ENCODE results near the gene EHD1. TPM values are rescaled to one million over a fixed set of nuclear protein-coding genes. Genes with fewer than 3 reads are reported as not detected.

Gene EHD1
- 43.5 and 108 TPM in 2 replicates for total RNA-seq

DNA sequence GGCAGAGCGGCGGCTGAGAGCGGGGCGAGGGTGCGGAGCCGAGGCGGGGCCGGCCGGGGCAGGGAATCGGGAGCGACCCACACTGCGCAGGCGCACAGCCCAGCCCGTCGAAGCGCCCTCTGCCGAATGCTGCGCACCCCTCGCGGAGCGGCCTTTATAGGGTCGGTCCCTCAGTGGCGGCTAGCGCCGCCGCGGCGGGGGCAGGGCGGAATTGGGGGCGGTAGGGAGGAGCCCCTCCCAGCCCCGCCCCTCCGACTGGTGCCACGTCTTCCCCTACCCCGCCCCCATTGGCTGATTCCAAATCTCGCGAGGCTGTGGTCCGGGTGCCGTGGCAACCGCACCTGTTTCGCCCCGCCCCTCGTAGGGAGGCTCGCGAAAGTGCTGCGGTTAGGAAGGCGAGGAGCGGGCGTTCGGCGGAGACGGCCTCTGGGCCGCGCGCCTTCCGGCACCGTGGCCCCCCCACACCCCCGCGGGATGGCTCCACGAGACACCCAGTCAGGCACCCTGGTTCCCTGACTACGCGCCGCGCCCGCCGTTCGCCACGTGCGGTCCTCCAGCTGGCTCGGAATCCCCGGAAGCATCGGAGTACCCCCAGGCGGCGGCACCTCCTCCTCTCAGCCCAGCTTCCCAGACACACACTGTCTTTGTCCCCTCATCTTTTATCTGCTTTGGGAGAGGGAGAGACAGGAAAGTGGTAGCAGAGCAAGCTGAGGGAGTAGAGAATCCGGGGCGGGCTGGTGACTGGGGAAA, at the start of gene EHD1:
EHD1 (minus strand) TSS at position 128 of the 750 bp plus-strand sequence. CDS start 157 bp downstream, outside the sequence.

DNA sequence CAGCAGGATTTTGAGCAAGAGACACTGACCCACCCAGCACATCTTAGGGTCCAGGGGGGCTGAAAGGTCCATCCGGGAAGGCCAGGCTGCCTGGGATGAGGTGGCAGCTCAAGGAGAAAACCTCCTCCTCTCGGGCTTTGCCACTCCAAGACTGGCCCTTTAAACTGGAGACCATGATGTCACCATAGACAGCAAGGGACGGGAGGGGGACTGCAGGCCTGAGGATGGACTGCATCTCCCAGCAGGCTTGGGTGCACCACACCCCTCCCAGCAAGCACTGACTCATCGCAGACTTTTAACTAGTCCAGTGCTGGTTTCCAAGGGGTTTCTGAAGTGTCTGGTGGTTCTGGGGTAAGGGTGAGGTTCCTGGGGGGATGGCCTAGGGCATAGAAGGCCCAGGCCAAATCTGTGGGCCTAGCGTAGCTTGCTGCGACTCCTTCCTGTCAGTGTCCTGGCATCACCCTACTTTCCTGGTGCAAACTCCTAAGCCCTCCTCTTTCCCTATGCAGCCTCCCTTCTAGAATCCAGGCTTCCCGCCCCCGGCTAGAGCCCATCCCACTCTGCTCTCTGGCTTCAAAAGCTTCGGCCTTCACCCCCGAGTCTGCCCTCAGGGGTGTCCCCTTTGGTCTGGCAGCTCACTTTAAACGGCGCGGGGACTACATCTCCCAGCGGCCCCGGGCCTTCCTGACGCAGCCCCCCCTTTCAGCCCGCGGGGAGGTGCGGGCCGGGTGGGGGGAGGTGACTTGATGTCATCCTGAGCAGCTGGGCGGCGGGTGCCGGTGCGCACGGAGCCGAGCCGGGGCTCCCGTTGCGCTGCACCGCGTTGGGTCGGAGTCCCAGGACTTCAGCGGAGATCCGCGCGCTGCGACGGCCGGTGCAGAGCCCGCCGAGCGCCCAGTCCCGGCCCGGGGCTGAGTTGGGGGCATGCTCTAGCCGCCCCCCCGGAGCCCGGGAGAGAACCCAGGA, 45.8 kb upstream of the EHD1 start, which contains the start of gene PPP2R5B:
PPP2R5B (plus strand) TSS at position 746 of the 966 bp plus-strand sequence. CDS start 1,046 bp downstream, outside the sequence.

DNA sequence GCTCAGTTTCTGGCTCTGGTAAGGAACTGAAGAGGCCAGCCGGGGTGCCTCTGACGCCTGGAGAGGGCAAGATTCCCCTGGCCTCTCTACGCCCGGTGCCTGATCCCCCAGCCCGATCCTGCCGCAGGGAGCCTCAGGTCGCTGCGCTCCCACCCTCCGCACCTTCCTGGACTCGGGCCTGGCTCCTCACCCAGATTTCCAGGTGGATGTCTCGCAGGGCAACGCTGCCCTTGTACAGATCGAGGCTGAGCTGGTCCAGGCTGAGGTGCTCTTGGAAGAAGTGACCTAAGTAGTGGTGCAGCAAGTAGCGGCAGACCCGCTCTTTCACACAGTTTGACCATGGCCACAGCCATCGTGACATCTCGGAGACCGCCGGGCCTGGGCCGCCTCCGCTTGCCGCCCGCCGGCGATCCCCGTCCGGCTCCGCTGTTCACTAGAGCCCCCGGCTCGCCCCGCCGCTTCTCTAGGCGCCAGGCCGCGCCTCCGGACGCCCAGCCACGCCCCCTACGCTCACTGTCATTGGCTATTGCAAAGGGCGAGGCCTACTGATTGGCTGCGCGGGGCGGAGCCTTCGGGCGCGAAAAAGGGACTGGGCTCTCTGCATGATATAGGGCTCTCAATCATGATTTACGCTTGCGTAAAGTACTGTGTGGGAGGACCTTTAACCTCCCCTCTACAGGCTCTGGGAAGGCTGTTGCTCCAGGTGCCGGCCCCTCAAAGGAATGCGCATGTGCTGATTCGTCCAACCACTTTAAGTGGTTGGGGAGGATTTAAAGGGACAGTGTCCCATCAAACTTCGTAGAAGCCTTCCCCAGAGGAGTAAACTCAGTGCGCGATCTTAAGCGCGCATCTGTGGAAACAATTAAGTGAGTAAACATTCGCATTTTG, 38.6 kb upstream of the EHD1 start, which contains the start of gene ATG2A:
ATG2A (minus strand) TSS at position 435 of the 888 bp plus-strand sequence; CDS start at position 361, 74 bp downstream.

DNA sequence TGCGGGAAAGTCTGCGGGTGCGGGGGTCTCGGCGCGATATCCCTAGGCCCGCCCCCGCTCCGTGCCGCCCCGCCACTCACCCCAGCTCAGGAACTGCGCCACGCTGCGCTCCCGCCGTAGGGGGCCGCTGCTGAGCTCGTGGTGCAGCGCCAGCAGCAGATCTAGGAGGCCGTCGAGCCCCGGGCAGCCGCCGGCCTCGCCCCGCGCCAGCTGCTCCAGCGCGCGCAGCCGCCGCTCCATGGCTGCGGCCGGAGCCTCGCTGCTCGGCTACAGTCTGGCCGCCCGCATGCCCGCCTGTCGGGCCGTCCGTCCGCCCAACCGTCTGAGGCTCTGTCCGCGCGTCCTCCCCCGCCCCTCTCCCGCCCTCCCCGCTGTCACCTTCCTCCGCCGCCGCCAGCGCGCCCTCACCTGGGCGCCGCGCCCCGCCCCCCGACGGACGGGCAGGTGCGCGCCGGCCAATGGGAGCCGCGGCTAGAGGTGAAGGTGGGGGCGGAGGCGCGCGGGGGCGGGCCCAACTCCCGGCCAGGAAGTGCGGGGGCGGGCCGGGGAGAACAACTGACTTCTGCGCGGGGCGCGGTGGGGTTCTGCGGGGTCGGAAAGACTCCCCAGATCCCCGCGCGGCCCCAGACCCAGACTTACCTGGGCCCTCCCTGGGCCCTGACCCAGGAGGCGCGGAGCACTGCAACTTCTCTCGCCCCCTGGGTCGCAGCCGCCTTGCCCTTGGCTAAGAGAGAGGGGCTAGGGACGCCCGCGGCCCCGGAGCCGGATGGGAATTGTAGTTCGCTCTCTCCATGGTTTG, 33.9 kb downstream of the EHD1 start, which contains the start of gene CDC42BPG:
CDC42BPG (minus strand) TSS at position 324 of the 799 bp plus-strand sequence; CDS start at position 240, 84 bp downstream.

DNA sequence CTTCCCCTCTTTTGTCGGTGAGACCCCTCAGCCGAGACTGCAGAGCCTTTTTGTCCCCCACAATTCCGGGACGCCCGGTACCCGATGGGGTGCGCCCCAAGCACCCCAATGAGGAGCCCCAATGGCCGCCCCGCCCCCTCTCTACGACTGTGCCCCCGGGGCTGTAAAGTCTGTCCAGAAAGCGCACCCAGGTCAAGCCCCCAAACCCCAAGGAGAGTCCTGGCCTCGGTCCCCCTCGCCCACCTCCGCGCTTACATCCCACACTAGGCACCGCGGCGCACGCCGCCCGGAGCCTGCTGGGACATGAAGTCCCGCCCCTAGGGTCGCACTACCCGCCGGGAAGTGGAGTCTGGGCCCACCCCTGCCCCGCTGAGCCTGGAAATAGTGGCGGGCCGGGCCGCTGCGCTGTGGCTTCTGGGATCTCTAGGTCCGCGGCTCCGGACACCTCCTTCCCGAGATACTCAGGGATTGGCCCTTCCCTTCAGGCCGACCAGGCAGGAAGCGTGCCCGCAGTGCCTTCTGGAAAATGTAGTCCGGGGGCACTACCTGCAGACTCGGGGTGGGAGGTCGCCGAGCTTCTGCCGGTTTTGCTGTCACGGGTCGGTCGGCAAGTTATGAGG, 68.0 kb downstream of the EHD1 start, which contains the start of gene MEN1:
MEN1 (minus strand) TSS at position 281 of the 620 bp plus-strand sequence. CDS start 442 bp downstream, outside the sequence.

DNA sequence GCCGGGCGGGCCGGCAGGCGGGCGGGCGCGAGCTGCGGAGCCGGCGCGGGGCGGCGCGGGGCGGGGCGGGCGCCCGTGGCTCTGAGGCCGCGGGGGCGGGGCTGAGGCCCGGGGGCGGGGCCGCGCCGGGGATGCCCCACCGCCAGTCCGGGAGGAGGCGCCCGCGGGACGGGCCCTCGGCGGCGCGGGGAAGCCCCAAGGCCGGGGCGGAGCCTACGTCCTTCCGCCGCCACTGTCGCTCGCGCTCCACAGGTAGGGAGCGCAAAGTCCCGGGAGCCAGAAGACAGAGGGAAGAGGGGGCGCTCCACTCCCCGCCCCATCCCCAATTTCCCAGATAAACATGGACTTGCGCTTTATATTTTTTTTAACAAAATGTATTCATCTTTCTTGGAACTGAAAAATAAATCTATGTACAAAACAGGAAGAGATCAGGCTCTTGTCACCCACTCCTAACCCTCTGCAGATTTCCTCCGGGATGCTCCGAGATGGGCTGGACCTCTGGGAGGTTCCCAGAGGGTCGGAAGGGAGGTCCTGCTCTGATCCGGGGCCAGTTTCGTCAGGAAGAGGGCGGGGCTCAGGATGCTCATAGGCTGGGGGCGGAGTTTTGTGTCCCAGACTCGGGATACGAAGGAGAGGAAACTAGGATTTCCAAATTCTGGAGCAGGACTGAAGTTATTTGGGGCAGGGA, 75.1 kb downstream of the EHD1 start, which contains the start of gene MAP4K2:
MAP4K2 (minus strand) TSS at position 57 of the 688 bp plus-strand sequence. CDS start 65 bp downstream, outside the sequence.

Other genes starting within 250 kb of the EHD1 start
- gene NRXN2, start 155.4 kb downstream of the EHD1 start, total RNA-seq, result 0.49 TPM in 1 of 2 replicates, not detected in the other
- gene RASGRP2, start 134.5 kb downstream of the EHD1 start, total RNA-seq, result 0.49 and 1.2 TPM in 2 replicates
- 0.16 and 0.44 TPM in 2 replicates for gene PYGM, start 118.6 kb downstream of the EHD1 start, total RNA-seq
- 60.1 and 133 TPM in 2 replicates for gene SF1, start 100.1 kb downstream of the EHD1 start, total RNA-seq
- gene MAP4K2, start 75.4 kb downstream of the EHD1 start, total RNA-seq, result 18.6 and 41.5 TPM in 2 replicates
- 9.4 and 26.4 TPM in 2 replicates for gene MEN1, start 68.1 kb downstream of the EHD1 start, total RNA-seq
- gene CDC42BPG, start 34.0 kb downstream of the EHD1 start, total RNA-seq, result 0.16 and 0.25 TPM in 2 replicates
- 7.0 and 13.4 TPM in 2 replicates for gene ATG2A, start 38.6 kb upstream of the EHD1 start, total RNA-seq
- gene PPP2R5B, start 46.1 kb upstream of the EHD1 start, total RNA-seq, result 7.6 and 13.6 TPM in 2 replicates
- not detected in 2 replicates for gene GPHA2, start 57.3 kb upstream of the EHD1 start, total RNA-seq
- gene MAJIN, start 93.5 kb upstream of the EHD1 start, total RNA-seq, result not detected in 2 replicates
- 0.31 and 0.32 TPM in 2 replicates for gene BATF2, start 118.3 kb upstream of the EHD1 start, total RNA-seq
- 120 and 126 TPM in 2 replicates for gene ARL2, start 135.5 kb upstream of the EHD1 start, total RNA-seq
- gene SNX15, start 148.8 kb upstream of the EHD1 start, total RNA-seq, result 8.1 and 10.4 TPM in 2 replicates
- gene SAC3D1, start 162.6 kb upstream of the EHD1 start, total RNA-seq, result 8.4 and 9.8 TPM in 2 replicates
- 8.1 and 8.8 TPM in 2 replicates for gene NAALADL1, start 179.9 kb upstream of the EHD1 start, total RNA-seq
- gene CDCA5, start 205.4 kb upstream of the EHD1 start, total RNA-seq, result 8.1 and 8.6 TPM in 2 replicates
- 23.0 and 30.5 TPM in 2 replicates for gene ZFPL1, start 205.6 kb upstream of the EHD1 start, total RNA-seq
- gene VPS51, start 217.6 kb upstream of the EHD1 start, total RNA-seq, result 199 and 268 TPM in 2 replicates
- 8.7 and 16.1 TPM in 2 replicates for gene TM7SF2, start 233.3 kb upstream of the EHD1 start, total RNA-seq
- 3.6 and 5.5 TPM in 2 replicates for gene ZNHIT2, start 239.1 kb upstream of the EHD1 start, total RNA-seq
- 268 and 409 TPM in 2 replicates for gene FAU, start 243.5 kb upstream of the EHD1 start, total RNA-seq
- gene MRPL49, start 243.7 kb upstream of the EHD1 start, total RNA-seq, result 34.5 and 50.3 TPM in 2 replicates

Data from bladder microvascular endothelial cell (primary cell).